HG03439 (cell line): Measurements from ENCODE around the gene PRKN.
"Not testable (repeated sequence)": the region's sequence is repeated elsewhere in the genome, so short reads cannot be mapped to it uniquely, and the experiment has no call there.

Experiments used
- ATAC-seq: cut with Tn5 transposase; IDR thresholded peaks from one replicate; pipeline ENCODE4 v1.9.1; 2021; ENCODE audit warnings: mild to moderate bottlenecking, moderate library complexity; ENCODE audit not compliant: unreplicated experiment

Gene PRKN

GRCh38 chr6:162467679-162468078 lies 259.9 kb downstream of the PRKN start:
- no peak for ATAC-seq

DNA sequence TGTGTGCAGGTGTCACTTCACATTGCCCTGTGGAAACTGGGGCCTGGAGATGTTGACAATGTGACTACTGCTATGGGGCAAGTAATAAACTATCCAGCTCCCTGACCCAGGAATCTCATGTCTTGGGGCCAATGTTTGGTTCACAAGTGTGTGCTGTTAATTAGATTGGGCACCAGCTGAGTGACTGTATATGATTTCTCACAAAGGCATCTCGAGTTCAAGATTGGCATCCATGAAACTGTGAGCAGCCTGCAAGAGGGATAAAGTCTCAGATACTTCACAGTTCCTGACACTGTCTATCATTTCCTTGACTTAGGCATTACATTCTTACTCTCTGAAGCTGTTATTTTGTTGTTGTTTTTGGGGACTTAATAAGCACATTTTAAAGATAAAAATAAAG lies 264.0 kb downstream of the PRKN start:
- ATAC-seq = no peak

GRCh38 chr6:162459985-162460384 lies 267.6 kb downstream of the PRKN start:
- no peak for ATAC-seq

- no peak for ATAC-seq
Observed at GRCh38 chr6:162450358-162450757, 277.2 kb downstream of the PRKN start.

DNA sequence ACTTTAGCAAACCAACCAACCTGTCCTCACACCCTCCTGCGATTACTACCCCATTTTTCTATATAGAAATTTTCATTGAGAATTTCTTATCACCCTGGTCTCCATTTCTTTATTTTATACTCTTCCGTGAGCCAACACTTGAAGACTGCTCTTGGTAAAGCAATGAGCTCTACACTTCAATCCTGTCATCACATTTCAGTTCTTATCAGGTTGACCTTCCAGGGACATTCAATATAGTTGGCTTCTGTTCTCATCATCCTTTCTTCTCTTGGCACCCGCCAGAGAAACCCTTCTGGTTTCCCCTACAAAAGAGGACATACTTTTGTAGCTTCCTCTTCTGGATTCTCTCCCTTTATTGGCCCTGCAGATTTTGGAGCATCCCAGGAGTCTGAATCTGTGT lies 279.3 kb downstream of the PRKN start:
- no peak for ATAC-seq

DNA sequence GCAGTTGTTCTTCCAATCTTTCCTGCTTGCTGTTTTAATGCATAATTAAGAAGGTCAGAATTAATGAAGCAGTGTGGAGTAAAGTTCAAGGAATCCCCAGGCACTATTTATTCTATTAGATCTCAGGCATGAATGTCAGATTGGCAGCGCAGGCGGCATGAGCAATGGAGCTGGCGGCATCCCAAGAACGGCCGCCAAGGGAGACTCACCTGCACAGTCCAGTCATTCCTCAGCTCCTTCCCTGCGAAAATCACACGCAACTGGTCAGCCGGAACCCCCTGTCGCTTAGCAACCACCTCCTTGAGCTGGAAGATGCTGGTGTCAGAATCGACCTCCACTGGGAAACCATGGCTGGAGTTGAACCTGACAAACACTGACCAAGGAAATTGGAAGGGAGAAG lies 284.5 kb downstream of the PRKN start:
- ATAC-seq = no peak

GRCh38 chr6:162442687-162443086 lies 284.9 kb downstream of the PRKN start:
- ATAC-seq = no peak

- no peak for ATAC-seq
Observed at GRCh38 chr6:162441991-162442390, 285.6 kb downstream of the PRKN start.

DNA sequence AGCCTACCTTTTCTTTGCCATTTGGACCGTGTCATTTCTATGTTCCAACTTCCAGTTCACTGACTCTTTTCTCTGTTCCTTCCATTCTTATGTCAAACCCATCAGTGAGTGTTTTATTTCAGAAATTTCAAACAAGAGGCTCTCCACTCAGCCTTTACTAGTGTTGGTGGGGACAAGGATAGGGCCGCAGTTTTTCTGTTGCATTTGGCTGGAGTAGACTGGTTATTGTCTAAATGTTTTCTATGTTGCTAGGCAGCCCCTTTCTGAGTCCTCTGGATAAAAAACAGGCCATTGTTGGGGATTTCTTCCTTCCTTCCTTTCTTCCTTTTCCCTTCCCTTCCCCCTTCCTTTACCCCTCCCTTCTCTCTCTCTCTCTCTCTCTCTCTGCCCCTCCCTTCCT lies 288.6 kb downstream of the PRKN start:
- no peak for ATAC-seq

- no peak for ATAC-seq
Observed at GRCh38 chr6:162435071-162435470, 292.5 kb downstream of the PRKN start.

DNA sequence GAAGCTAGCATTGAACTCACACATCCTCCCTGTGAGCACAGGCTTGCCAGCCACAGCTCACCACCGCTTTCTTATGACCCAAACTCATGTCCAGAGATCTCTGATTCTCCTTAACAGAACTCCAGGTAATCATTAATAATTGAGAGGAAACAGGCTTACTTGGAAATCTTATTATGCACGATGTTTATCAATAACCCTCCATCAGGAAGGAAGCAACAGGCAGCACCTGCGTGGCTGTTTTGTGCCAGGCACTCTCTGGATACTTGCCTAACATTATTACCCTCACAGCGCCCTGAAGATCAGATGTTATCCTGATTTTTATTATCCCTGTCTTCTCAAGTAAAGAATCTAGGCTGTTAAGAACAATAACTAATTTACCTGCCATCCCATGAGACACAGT lies 306.6 kb downstream of the PRKN start:
- ATAC-seq = no peak

- no peak for ATAC-seq
Observed at GRCh38 chr6:162416831-162417537, 310.6 kb downstream of the PRKN start.

DNA sequence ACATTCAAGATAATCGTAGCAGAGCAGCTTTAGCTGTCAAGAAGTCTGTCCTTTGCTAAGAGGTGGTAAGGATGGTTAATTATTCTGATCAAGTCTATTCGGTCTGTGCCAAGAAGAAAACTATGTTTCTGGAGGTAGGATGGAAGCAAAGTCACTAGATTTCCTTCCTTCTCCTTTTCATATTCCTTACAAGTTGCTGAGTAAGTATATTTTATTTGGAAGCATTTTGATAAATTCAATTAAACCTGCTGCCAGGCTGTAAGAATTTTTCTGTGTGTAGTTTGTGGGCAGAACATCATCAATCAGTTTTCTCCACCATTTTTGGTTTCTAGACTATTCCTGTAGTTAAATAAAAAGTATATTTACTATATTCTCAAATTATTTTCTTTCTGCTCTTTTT lies 311.3 kb downstream of the PRKN start:
- ATAC-seq = no peak

DNA sequence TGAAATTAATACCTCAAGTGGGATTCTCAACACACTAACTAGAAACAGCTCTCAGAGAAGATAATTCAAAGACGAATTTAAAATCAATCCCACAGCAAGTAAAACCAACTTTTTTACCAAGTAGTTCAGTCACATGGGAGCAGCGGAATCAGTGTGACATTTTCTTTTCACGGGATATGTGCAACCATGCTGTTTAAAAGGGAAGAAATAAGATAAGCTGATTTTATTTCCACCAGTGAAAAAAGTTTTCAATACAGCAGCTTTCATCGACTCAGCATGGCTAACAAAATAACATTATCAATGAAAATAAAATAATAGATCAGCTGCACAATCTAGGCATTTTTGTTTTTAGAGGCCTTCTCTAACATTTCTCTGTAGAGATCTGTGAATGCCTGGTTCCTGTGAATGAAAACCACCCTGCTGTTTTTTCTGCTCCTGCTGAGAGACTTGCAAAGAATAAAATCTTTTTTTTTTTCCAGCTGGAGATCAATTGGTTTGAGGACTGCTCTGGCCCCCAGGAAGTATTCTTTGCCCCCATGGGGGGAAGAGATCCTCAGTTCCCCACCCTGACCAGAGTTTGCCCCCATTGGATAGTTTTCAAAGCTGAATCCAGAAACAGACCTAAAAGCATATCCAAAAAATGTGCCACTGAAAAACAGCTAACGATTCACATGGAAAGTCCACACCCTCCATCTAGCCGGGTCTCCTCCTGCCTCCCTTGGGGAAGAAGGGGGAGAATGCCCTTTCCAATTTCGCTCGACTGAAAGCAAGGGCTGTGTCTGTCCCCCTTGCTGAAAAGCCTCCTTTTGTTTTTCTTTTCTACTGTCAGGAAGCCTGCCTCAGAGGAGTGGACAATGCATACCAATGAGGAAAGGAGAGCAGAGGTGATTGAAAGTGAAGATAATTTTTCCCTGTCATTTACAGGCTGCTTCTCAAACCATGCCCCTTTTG lies 317.6 kb downstream of the PRKN start:
- no peak for ATAC-seq

DNA sequence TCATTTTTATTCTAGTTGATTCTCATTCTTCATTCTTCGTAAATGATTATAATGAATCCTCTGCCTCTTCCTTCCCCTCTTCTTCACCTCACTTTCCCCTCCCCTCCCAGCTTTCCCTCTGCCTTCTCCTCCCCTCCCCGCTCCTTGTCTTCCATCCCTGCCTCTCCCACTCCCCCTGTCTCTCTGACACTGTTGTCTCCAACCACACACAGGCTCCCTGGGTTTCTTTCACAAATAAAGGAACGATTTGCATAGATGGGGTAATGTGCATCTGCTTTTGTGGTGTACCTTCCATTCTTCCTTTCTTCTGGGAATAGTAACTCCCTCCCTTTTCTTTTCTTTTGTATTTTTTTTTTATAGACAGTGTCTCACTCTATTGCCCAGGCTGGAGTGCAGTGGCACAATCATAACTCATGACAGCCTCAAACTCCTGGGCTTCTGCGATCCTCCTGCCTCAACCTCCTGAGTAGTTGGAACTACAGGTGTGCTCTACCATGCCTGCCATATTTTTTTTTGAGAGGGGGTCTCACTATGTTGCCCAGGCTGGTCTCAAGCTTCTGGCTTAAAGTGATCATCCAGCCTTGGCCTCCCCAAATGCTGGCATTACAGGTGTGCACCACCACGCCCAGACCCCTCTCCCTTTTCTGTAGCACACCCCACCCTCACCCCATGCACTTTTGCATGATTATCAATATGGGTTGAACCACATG lies 318.6 kb downstream of the PRKN start:
- no peak for ATAC-seq

- no peak for ATAC-seq
Observed at GRCh38 chr6:162404951-162405350, 322.6 kb downstream of the PRKN start.

DNA sequence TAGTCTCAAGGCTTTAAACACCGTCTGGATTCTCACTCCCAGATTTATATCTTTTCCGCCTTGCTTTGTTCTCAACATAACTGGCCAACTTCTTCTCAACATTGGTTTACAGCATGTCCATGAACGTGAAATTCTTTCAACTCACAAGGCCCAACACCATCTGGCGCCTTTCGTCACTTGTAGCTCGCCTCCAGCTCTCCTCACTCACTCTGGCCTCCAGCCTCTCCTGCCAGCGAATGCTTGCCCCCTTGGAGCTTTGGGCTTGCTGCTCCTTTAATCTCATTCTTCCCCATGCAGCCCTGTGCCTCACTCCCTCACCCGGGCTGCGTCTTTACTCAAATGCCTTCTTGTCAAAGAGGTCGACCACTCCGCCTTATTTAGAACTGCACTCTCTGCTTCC lies 324.5 kb downstream of the PRKN start:
- no peak for ATAC-seq

DNA sequence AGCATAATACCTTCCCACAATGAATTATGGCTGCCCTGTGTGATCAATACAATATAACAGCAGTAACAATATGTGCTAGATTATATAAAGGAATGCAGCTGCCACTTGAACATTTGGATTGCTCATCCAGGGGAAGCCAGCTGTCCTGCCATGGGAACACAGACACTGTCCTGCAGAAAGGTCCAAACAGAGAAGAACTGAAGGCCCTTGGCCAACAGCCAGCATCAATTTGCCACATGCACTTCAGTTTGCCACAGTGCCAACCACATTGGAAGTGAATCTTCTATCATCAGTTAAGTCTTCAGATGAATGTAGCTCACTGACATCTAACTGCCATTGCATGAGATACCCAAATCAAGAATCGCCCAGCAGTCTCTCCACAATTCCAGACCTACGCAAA lies 332.4 kb downstream of the PRKN start:
- ATAC-seq = no peak

GRCh38 chr6:162390961-162391811 lies 336.4 kb downstream of the PRKN start:
- not testable (repeated sequence) for ATAC-seq

DNA sequence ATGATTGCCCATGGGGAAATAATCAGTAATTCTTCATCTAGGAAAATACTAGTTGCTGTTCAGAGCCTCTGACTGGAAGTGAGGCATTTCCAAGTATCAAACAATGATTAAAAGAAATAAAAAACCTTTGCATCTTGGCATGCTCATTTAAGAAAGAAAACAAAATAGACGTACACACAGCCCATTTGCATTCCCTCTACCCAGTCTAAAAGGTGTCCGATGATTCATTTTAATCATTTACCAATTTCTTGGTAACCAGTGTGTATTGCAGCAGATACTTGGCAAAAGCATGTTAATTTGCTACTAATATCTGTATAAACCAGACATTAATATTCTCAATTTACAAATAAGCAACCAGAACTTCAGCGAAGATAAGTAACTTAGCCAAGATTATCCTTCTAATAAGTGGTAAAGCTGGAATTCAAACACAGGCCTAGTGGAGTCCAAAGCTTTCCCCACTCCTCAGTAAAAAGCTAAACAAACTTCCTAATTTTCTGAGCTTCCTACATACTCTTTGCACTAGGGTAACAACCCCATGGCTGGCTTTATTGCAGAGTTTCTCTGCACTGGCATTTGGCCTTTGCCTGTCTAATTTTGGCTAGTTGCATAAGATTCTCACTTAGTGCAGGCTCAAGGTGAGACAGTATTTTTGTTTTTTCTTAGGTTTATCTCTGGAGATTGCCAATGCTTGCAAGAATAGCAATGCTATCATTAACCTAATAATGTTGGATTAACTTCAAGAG lies 338.1 kb downstream of the PRKN start:
- ATAC-seq = no peak
